ENCODE data around the gene FOXP1. TPM values are rescaled to one million over a fixed set of nuclear protein-coding genes. Genes with fewer than 3 reads are reported as not detected.

Gene FOXP1
- total and polyA plus RNA-seq, 2 donors (not counting 1 experiment from before 2014, with no cell fraction given), result 70.3 to 101 TPM

DNA sequence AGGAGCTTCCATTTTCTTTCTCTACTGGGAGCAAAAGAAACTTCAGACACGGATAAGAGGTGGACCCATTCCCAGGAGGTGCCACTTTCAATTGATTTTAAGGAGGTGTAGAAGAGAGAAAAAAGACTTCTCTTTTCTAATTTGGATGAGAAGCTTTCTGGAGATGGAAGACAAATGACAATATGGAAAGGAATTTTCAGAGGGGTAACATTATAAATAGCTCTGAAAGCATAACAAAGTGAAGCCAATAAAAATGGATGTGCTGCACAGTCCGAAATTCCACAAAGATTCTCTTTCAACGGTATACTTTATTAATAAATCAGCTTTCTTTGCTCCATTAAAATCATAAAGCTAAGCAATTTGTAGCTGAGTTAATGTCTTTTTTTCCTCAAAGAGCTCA, 663.9 kb downstream of the FOXP1 start:
- H3K9ac ChIP-seq (ENCODE audit: insufficient read depth, low read length), result no peak overlapping the region
- H4K20me1 ChIP-seq (ENCODE audit: control insufficient read depth, extremely low read depth, insufficient read depth, low read length), result no peaks in the 10 kb centered on the region
- H3K36me3 ChIP-seq (ENCODE audit: control insufficient read depth, insufficient read depth, low read length), result no peaks in the 10 kb centered on the region
- H3K4me3 ChIP-seq (replicated peaks in 1 of 4; ENCODE audit: control extremely low read depth in 1 of 4, insufficient read depth in 1 of 4, low read depth in 3 of 4, low read length in 4 of 4), result no peak overlapping the region
- peak in 1 of 2 donors; percentile 11 for DNase-seq (ENCODE audit: low read depth in 2 of 2)
- H3K4me1 ChIP-seq (ENCODE audit: control insufficient read depth, extremely low read depth, insufficient read depth, low read length), result no peaks in the 10 kb centered on the region
- H3K27ac ChIP-seq (ENCODE audit: insufficient read depth, low read length), result no peak overlapping the region
- no peaks in the 10 kb centered on the region for H3K27me3 ChIP-seq (ENCODE audit: control insufficient read depth, insufficient read depth, low read length)
- H3K79me2 ChIP-seq (ENCODE audit: control insufficient read depth, insufficient read depth, low read length), result no peaks in the 10 kb centered on the region
- H3K9me3 ChIP-seq (ENCODE audit: control insufficient read depth, insufficient read depth, low read depth, low read length), result no peaks in the 10 kb centered on the region
- H3K4me2 ChIP-seq (ENCODE audit: extremely low read depth, insufficient read depth, low read length), result no peak overlapping the region
- H2AFZ ChIP-seq (ENCODE audit: low read length), result no peak overlapping the region
- TF ChIP-seq, protein P1, sequence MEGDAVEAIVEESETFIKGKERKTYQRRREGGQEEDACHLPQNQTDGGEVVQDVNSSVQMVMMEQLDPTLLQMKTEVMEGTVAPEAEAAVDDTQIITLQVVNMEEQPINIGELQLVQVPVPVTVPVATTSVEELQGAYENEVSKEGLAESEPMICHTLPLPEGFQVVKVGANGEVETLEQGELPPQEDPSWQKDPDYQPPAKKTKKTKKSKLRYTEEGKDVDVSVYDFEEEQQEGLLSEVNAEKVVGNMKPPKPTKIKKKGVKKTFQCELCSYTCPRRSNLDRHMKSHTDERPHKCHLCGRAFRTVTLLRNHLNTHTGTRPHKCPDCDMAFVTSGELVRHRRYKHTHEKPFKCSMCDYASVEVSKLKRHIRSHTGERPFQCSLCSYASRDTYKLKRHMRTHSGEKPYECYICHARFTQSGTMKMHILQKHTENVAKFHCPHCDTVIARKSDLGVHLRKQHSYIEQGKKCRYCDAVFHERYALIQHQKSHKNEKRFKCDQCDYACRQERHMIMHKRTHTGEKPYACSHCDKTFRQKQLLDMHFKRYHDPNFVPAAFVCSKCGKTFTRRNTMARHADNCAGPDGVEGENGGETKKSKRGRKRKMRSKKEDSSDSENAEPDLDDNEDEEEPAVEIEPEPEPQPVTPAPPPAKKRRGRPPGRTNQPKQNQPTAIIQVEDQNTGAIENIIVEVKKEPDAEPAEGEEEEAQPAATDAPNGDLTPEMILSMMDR (conservative IDR thresholded peaks at IDR 0.05 in 1 of 2, IDR thresholded peaks at IDR 0.05 in 1 of 2; ENCODE audit: low read depth in 1 of 2, low read length in 2 of 2), result no peak
- TF ChIP-seq EZH2 (IDR thresholded peaks at IDR 0.05; ENCODE audit: low read length, missing control alignments), result no peak

DNA sequence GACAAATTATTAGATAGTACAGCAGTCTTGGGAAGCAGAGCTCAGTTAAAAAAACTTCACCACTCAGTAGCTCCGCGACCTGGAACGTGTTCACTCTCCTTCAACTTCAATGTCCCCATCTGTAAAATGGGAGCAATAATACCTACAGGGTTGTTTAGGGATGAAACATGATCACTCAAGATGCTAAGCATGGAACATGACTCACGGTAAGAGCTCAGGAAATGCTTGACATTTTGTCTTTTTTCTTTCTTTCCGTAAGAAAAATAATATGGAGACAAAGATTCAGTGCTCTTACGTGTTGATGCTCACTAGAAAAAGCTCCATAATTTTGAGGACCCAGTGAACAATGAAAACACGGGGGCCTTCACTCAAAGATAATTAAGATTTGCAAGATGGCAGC, 664.4 kb downstream of the FOXP1 start:
- Histone ChIP-seq H4K20me1 (ENCODE audit: control insufficient read depth, extremely low read depth, insufficient read depth, low read length) (no peaks in the 10 kb centered on the region), H3K27ac (ENCODE audit: insufficient read depth, low read length) (no peak overlapping the region), H3K9me3 (ENCODE audit: control insufficient read depth, insufficient read depth, low read depth, low read length) (no peaks in the 10 kb centered on the region), H3K27me3 (ENCODE audit: control insufficient read depth, insufficient read depth, low read length) (no peaks in the 10 kb centered on the region), H3K4me2 (ENCODE audit: extremely low read depth, insufficient read depth, low read length) (no peak overlapping the region), H2AFZ (ENCODE audit: low read length) (no peak overlapping the region), H3K36me3 (ENCODE audit: control insufficient read depth, insufficient read depth, low read length) (no peaks in the 10 kb centered on the region), H3K9ac (ENCODE audit: insufficient read depth, low read length) (no peak overlapping the region), H3K4me3 (replicated peaks in 1 of 4; ENCODE audit: control extremely low read depth in 1 of 4, insufficient read depth in 1 of 4, low read depth in 3 of 4, low read length in 4 of 4) (no peak overlapping the region), H3K79me2 (ENCODE audit: control insufficient read depth, insufficient read depth, low read length) (no peaks in the 10 kb centered on the region), H3K4me1 (ENCODE audit: control insufficient read depth, extremely low read depth, insufficient read depth, low read length) (no peaks in the 10 kb centered on the region)
- peak in 1 of 2 donors; percentile 47 for DNase-seq (ENCODE audit: low read depth in 2 of 2)
- TF ChIP-seq, protein P1 (conservative IDR thresholded peaks at IDR 0.05 in 1 of 2, IDR thresholded peaks at IDR 0.05 in 1 of 2; ENCODE audit: low read depth in 1 of 2, low read length in 2 of 2), result no peak
- no peak for TF ChIP-seq EZH2 (IDR thresholded peaks at IDR 0.05; ENCODE audit: low read length, missing control alignments)

DNA sequence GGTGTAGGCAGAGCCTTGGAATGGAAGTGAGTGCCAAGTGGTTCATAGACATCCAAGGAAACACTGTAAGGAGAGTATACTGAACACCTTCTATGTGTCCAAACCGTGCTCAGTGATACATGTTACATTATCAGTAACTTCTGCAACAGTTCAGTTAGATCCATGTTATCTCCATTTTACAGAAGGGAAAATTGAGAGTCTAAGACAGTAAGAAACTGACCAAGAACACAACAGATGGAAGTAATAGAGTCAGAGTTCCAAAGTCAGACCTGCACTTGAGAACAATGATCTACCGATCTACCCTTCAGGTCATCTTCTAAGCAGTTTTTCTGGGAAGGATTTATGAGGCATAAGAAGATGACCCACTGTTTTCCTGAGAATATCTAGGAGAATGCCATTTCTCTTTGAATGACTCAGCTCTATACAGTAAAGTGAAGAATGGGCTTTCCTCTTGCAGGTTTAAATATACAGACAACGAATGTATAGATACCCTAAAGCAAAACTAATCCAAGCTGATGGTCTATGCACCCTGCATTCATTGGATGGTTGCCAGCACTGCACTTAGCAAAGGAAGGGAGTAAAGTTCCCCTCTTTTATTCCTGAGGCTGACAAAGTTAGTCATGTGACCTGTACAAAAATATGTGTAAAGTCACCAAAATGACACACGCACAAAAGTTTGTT, 667.0 kb downstream of the FOXP1 start:
- Histone ChIP-seq H3K4me1 (ENCODE audit: control insufficient read depth, extremely low read depth, insufficient read depth, low read length) (no peaks in the 10 kb centered on the region), H3K4me3 (replicated peaks in 1 of 4; ENCODE audit: control extremely low read depth in 1 of 4, insufficient read depth in 1 of 4, low read depth in 3 of 4, low read length in 4 of 4) (no peak overlapping the region), H3K36me3 (ENCODE audit: control insufficient read depth, insufficient read depth, low read length) (no peaks in the 10 kb centered on the region), H3K27ac (ENCODE audit: insufficient read depth, low read length) (no peak overlapping the region), H4K20me1 (ENCODE audit: control insufficient read depth, extremely low read depth, insufficient read depth, low read length) (no peaks in the 10 kb centered on the region), H3K27me3 (ENCODE audit: control insufficient read depth, insufficient read depth, low read length) (no peaks in the 10 kb centered on the region), H3K9ac (ENCODE audit: insufficient read depth, low read length) (no peak overlapping the region), H2AFZ (ENCODE audit: low read length) (no peak overlapping the region), H3K79me2 (ENCODE audit: control insufficient read depth, insufficient read depth, low read length) (no peaks in the 10 kb centered on the region), H3K4me2 (ENCODE audit: extremely low read depth, insufficient read depth, low read length) (no peak overlapping the region), H3K9me3 (ENCODE audit: control insufficient read depth, insufficient read depth, low read depth, low read length) (no peaks in the 10 kb centered on the region)
- DNase-seq (ENCODE audit: low read depth in 2 of 2), result peak in 1 of 2 donors; percentile 2
- TF ChIP-seq, protein P1 (conservative IDR thresholded peaks at IDR 0.05 in 1 of 2, IDR thresholded peaks at IDR 0.05 in 1 of 2; ENCODE audit: low read depth in 1 of 2, low read length in 2 of 2), result no peak
- TF ChIP-seq EZH2 (IDR thresholded peaks at IDR 0.05; ENCODE audit: low read length, missing control alignments), result no peak

Measured in fibroblast of lung (primary cell).